ENCODE results near the gene ULK4. TPM values are rescaled to one million over a fixed set of nuclear protein-coding genes. Genes with fewer than 3 reads are reported as not detected.

Gene ULK4
- total RNA-seq (2021; fragmentation: NEBNext Ultra II Directional; extraction: Animal tissue kit (Norgen Biotek cat#: 25700)) (8.8 and 10.8 TPM in 2 replicates), polyA plus RNA-seq (2011; rRNA removed) (2.2 and 3.0 TPM in 2 replicates), polyA minus RNA-seq (2011; rRNA and poly(A)+ RNA removed) (22.2 and 29.3 TPM in 2 replicates)
- 4.0 TPM for polyA plus RNA-seq (2011; cell fraction: cytosol; rRNA removed)
- polyA plus RNA-seq (2011; cell fraction: nucleus; rRNA removed) = 5.9 TPM
- 3.1 to 3.9 TPM (median 3.3 TPM) in 4 replicates for polyA plus RNA-seq (2012, experiment 1 of 2)
- 0.93 TPM for polyA plus RNA-seq (2012, experiment 2 of 2)
- 2.9 TPM for polyA plus RNA-seq (2013, experiment 1 of 2)
- 2.5 TPM for polyA plus RNA-seq (2013, experiment 2 of 2)
- 12.5 TPM for polyA minus RNA-seq (2011; cell fraction: cytosol; rRNA and poly(A)+ RNA removed)
- polyA minus RNA-seq (2011; cell fraction: nucleus; rRNA and poly(A)+ RNA removed) = 75.6 TPM
- long read RNA-seq, experiment 1, partial matches to known transcripts = 8 of 10 reads
- long read RNA-seq, experiment 1, other reads (novel, unspliced or antisense) = 1 of 10 reads
- long read RNA-seq, experiment 2, partial matches to known transcripts = 0 of 2 reads
- long read RNA-seq, experiment 2, other reads (novel, unspliced or antisense) = 2 of 2 reads

- Histone ChIP-seq H4K91ac (replicated peaks; ENCODE audit: insufficient read length, low read length) (no peak within 1 kb of the TSS), H2AK5ac (ENCODE audit: low read depth, low read length) (no peak within 1 kb of the TSS), H3K4me2 (ENCODE audit: insufficient read depth in 1 of 2, low read depth in 2 of 2, low read length in 2 of 2) (peak within 1 kb of the TSS; percentile 68 to 80), H3K9ac (replicated peaks in 1 of 4; ENCODE audit: extremely low read depth in 1 of 4, low read depth in 3 of 4, low read length in 3 of 4) (peak within 1 kb of the TSS; percentile 71 to 77 (median 74)), H3K9me3 (ENCODE audit: insufficient read depth in 2 of 2, low read depth in 1 of 2, low read length in 1 of 2) (no peaks in the 10 kb centered on the region), H3K4ac (replicated peaks; ENCODE audit: insufficient read length, low read depth, low read length) (no peak within 1 kb of the TSS), H3K56ac (replicated peaks; ENCODE audit: insufficient read length, low read depth, low read length) (no peak within 1 kb of the TSS), H3K23me2 (ENCODE audit: low read depth, low read length) (peaks cover 3% of the 10 kb centered on the region; the same call in 1 of the 2 replicates), H4K5ac (ENCODE audit: insufficient read length, low read depth, low read length) (no peak within 1 kb of the TSS), H3K23ac (ENCODE audit: insufficient read length) (no peak within 1 kb of the TSS), H2BK5ac (ENCODE audit: low read depth, low read length) (peak within 1 kb of the TSS; percentile 67; the same call in 1 of the 2 replicates), H2AFZ (ENCODE audit: low read length) (peak within 1 kb of the TSS; percentile 96), H4K8ac (ENCODE audit: extremely low read depth, insufficient read depth, low read length) (peak within 1 kb of the TSS; percentile 74; the same call in 1 of the 2 replicates), H3K4me3 (ENCODE audit: extremely low read depth in 1 of 4, insufficient read depth in 2 of 4, low read depth in 3 of 4, low read length in 4 of 4) (peak within 1 kb of the TSS; percentile 74 to 97 (median 78)), H2BK120ac (replicated peaks; ENCODE audit: low read depth, low read length) (no peak within 1 kb of the TSS), H3K36me3 (ENCODE audit: control insufficient read depth in 2 of 4, insufficient read depth in 4 of 4, low read length in 3 of 4) (no peaks in the 10 kb centered on the region), H3K79me1 (ENCODE audit: low read depth, low read length) (no peaks in the 10 kb centered on the region; the same call in 1 of the 2 replicates), H3K14ac (ENCODE audit: insufficient read length) (no peak within 1 kb of the TSS), H3K79me2 (ENCODE audit: control insufficient read depth in 1 of 2, insufficient read depth in 2 of 2, low read length in 2 of 2) (peaks cover 0 to 22% of the 10 kb centered on the region in 2 experiments; a peak in 2 of 4 replicates), H3K27me3 (replicated peaks in 1 of 4; ENCODE audit: control insufficient read depth in 3 of 4, extremely low read depth in 1 of 4, insufficient read depth in 3 of 4, low read length in 3 of 4) (no peaks in the 10 kb centered on the region), H2BK20ac (ENCODE audit: low read length) (no peak within 1 kb of the TSS), H4K20me1 (replicated peaks in 1 of 2; ENCODE audit: control insufficient read depth in 1 of 2, insufficient read depth in 2 of 2, low read length in 2 of 2) (no peaks in the 10 kb centered on the region), H2BK15ac (ENCODE audit: low read length) (no peak within 1 kb of the TSS), H3K4me1 (replicated peaks in 1 of 4; ENCODE audit: control insufficient read depth in 3 of 4, insufficient read depth in 4 of 4, low read length in 3 of 4) (peaks cover 0 to 4% (median 0%) of the 10 kb centered on the region in 4 experiments; a peak in 2 of 7 replicates), H2BK12ac (ENCODE audit: low read depth, low read length) (no peak within 1 kb of the TSS), H3K27ac (ENCODE audit: low read depth, low read length) (0 out of 2 replicates have a peak within 1 kb of the TSS, but pooled peaks have one; percentile 25), H3K18ac (ENCODE audit: extremely low read depth, low read length) (0 out of 2 replicates have a peak within 1 kb of the TSS, but pooled peaks have one; percentile 15)
- ChIA-PET CTCF (ENCODE audit: partially characterized antibody) (interaction anchor here (0.9 to 2.5 kb wide), 2 partner anchors 36 to 137 kb away, joined by 4 to 10 read pairs; no protein-coding TSS in a partner anchor), POLR2A (ENCODE audit: partially characterized antibody) (interaction anchor here (0.8 kb wide), 2 partner anchors 15 to 92 kb away, joined by 3 read pairs; no protein-coding TSS in a partner anchor)
- peak; percentile 74 for FAIRE-seq
- WGBS, 2 experiments (ENCODE audit: extremely low coverage in 1 of 2, insufficient coverage in 1 of 2, insufficient read length in 1 of 2, insufficient replicate concordance in 2 of 2, low coverage in 1 of 2, low lambda C conversion rate in 2 of 2, missing lambda C conversion rate in 1 of 2) = 3% methylated on average over 53 of the region's 58 CpGs; no CpG with 5 or more reads in 1 of the 2 experiments
- peak; percentile 90 to 97 for DNase-seq (ENCODE audit: low read depth in 1 of 2, low spot score in 2 of 2)
- TF ChIP-seq MAX (IDR thresholded peaks at IDR 0.05) (peak; percentile 77), TAF1 (IDR thresholded peaks at IDR 0.05; ENCODE audit: low read depth, low read length) (no peak; the same call in 1 of the 2 replicates), RNF2 (IDR thresholded peaks at IDR 0.05; ENCODE audit: borderline replicate concordance, low read depth, low read length, missing control alignments, poor library complexity, severe bottlenecking) (no peak), ZNF274 (IDR thresholded peaks at IDR 0.05; ENCODE audit: borderline replicate concordance, extremely low read depth, low read length) (no peak), CTBP2 (IDR thresholded peaks at IDR 0.05; ENCODE audit: borderline replicate concordance, insufficient read depth, insufficient read length, low read length) (no peak), SUZ12 (IDR thresholded peaks at IDR 0.05; ENCODE audit: low read length) (no peak), JUND (IDR thresholded peaks at IDR 0.05; ENCODE audit: low read length) (peak; percentile 98)
Observed at GRCh38 chr3:41961751-41962679, at the start of gene ULK4. ULK4 (minus strand) TSS chr3:41962103; CDS start chr3:41954759, 7,344 bp downstream.

All from H1 (cell line).